ENCODE data around the gene ACOT8. TPM values are rescaled to one million over a fixed set of nuclear protein-coding genes. Genes with fewer than 3 reads are reported as not detected.
"Not testable (repeated sequence)": the region's sequence is repeated elsewhere in the genome, so short reads cannot be mapped to it uniquely, and the experiment has no call there.

The ACOT8 gene
- total and polyA plus RNA-seq, 10 of the 15 experiments (the other 5 are each of a cell fraction or from before 2014, with no cell fraction given), result 5.1 to 47.9 (median 31.8) TPM

DNA sequence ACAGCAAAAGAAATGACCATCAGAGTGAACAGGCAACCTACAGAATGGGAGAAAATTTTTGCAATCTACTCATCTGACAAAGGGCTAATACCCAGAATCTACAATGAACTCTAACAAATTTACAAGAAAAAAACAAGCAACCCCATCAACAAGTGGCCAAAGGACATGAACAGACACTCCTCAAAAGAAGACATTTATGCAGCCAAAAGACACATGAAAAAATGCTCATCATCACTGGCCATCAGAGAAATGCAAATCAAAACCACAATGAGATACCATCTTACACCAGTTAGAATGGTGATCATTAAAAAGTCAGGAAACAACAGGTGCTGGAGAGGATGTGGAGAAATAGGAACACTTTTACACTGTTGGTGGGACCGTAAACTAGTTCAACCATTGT is 59.7 kb downstream of the ACOT8 start:
- in situ Hi-C loops (cut with MboI); H4K20me1 ChIP-seq (ENCODE audit: control insufficient read depth, insufficient read depth); FAIRE-seq; DNase-seq (ENCODE audit: low read depth, low spot score); POLR2A ChIA-PET; H3K4me1 ChIP-seq (ENCODE audit: control insufficient read depth, insufficient read depth, low read length); BruUV-seq (replicated peaks); RAD21 ChIA-PET (ENCODE audit: unreplicated experiment); H3K4me3 ChIP-seq; H3K27me3 ChIP-seq (replicated peaks in 1 of 2; ENCODE audit: control insufficient read depth in 2 of 2, insufficient read depth in 2 of 2, low read length in 1 of 2); H3K9ac ChIP-seq (ENCODE audit: control insufficient read depth, insufficient read depth, low read length); H3K36me3 ChIP-seq (ENCODE audit: control insufficient read depth in 2 of 2, insufficient read depth in 2 of 2, low read length in 1 of 2); SMC1A ChIA-PET (ENCODE audit: uncharacterized antibody, unreplicated experiment); H3K9me3 ChIP-seq (replicated peaks; ENCODE audit: control insufficient read depth, insufficient read depth, low read length); ATAC-seq; H3K4me2 ChIP-seq (ENCODE audit: control insufficient read depth, insufficient read depth); H3K27ac ChIP-seq (ENCODE audit: control insufficient read depth, insufficient read depth); intact Hi-C loops (cut with micrococcal nuclease; ENCODE audit: unreplicated experiment); H2AFZ ChIP-seq (ENCODE audit: control insufficient read depth, low read depth, low read length); H3K79me2 ChIP-seq (ENCODE audit: control insufficient read depth, insufficient read depth, low read length): not testable (repeated sequence)
- WGBS (ENCODE audit: insufficient coverage, insufficient replicate concordance, low lambda C conversion rate, missing lambda C conversion rate), result no CpG with 5 or more reads among the region's 1 CpG
- CTCF ChIA-PET, result interaction anchor here (5.0 kb wide), 1 partner anchor 173 kb away, joined by 64 read pairs; no protein-coding TSS in a partner anchor

DNA sequence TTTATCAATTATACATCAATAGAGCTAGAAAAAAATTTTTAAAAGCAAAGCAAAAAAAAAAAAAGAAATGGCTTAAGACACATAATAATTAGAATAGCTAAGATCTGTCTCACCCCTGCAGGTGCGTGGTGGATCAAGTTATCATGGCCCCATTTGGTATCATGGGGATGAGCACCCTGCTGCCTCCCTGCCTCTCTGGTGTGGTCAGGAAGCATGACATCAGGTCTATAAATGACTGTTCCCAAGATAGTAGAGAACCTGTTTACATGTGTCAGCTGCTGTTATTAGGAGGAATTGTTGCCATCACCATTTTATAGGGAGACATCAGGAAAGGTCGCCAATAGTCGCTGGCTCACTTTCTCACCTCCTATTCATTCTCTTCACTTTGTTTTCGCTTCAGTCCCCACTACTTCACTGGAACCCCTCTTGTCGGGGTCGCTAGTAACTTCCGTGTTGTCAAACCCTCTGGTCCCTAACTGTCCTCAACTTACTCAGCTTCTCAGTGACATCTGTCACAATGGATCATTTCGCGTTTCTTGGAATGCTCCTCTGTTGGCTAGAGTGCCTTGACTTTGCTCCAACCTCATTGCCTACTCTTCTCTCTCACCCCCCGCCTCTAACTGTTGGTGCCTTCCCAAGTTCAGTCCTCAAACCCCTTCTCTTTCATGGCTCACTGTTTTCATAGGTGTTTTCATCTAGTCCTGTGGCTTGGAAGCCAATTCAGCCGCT is 60.7 kb downstream of the ACOT8 start:
- ChIA-PET RAD21 (ENCODE audit: unreplicated experiment) (no interaction called here), CTCF (interaction anchor here (0.7 to 1.6 kb wide), 5 partner anchors 11 to 217 kb away, joined by 3 to 5 read pairs (median 4); no protein-coding TSS in a partner anchor), SMC1A (ENCODE audit: uncharacterized antibody, unreplicated experiment) (interaction anchor here (0.9 to 2.2 kb wide), 2 partner anchors 45 to 165 kb away, joined by 3 to 6 read pairs; no protein-coding TSS in a partner anchor), POLR2A (interaction anchor here (0.7 to 0.9 kb wide), 2 partner anchors 137 to 138 kb away, joined by 3 read pairs; partner anchors contain the start of gene PCIF1)
- in situ Hi-C loops (cut with MboI) (no loop called here), intact Hi-C loops (cut with micrococcal nuclease; ENCODE audit: unreplicated experiment) (no loop called here)
- Histone ChIP-seq H3K4me2 (ENCODE audit: control insufficient read depth, insufficient read depth) (no peak overlapping the region), H3K36me3 (ENCODE audit: control insufficient read depth in 2 of 2, insufficient read depth in 2 of 2, low read length in 1 of 2) (peaks cover 2 to 7% of the 10 kb centered on the region in 2 experiments; a peak in 3 of 4 replicates), H3K79me2 (ENCODE audit: control insufficient read depth, insufficient read depth, low read length) (peaks cover 14% of the 10 kb centered on the region), H3K9me3 (replicated peaks; ENCODE audit: control insufficient read depth, insufficient read depth, low read length) (no peaks in the 10 kb centered on the region), H3K27ac (ENCODE audit: control insufficient read depth, insufficient read depth) (no peak overlapping the region), H2AFZ (ENCODE audit: control insufficient read depth, low read depth, low read length) (no peak overlapping the region), H3K4me3 (no peak overlapping the region), H3K9ac (ENCODE audit: control insufficient read depth, insufficient read depth, low read length) (no peak overlapping the region), H4K20me1 (ENCODE audit: control insufficient read depth, insufficient read depth) (no peaks in the 10 kb centered on the region), H3K27me3 (replicated peaks in 1 of 2; ENCODE audit: control insufficient read depth in 2 of 2, insufficient read depth in 2 of 2, low read length in 1 of 2) (no peaks in the 10 kb centered on the region), H3K4me1 (ENCODE audit: control insufficient read depth, insufficient read depth, low read length) (0 out of 2 replicates have a peak, but pooled peaks cover 5% of the 10 kb centered on the region)
- WGBS (ENCODE audit: insufficient coverage, insufficient replicate concordance, low lambda C conversion rate, missing lambda C conversion rate), result 95% methylated on average over 11 of the region's 11 CpGs
- DNase-seq (ENCODE audit: low read depth, low spot score), result no peak
- TF ChIP-seq, protein P1, sequence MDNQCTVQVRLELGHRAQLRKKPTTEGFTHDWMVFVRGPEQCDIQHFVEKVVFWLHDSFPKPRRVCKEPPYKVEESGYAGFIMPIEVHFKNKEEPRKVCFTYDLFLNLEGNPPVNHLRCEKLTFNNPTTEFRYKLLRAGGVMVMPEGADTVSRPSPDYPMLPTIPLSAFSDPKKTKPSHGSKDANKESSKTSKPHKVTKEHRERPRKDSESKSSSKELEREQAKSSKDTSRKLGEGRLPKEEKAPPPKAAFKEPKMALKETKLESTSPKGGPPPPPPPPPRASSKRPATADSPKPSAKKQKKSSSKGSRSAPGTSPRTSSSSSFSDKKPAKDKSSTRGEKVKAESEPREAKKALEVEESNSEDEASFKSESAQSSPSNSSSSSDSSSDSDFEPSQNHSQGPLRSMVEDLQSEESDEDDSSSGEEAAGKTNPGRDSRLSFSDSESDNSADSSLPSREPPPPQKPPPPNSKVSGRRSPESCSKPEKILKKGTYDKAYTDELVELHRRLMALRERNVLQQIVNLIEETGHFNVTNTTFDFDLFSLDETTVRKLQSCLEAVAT (IDR thresholded peaks at IDR 0.05), result no peak
- TF ChIP-seq, protein P2, sequence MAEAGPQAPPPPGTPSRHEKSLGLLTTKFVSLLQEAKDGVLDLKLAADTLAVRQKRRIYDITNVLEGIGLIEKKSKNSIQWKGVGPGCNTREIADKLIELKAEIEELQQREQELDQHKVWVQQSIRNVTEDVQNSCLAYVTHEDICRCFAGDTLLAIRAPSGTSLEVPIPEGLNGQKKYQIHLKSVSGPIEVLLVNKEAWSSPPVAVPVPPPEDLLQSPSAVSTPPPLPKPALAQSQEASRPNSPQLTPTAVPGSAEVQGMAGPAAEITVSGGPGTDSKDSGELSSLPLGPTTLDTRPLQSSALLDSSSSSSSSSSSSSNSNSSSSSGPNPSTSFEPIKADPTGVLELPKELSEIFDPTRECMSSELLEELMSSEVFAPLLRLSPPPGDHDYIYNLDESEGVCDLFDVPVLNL (IDR thresholded peaks at IDR 0.05; ENCODE audit: low read depth, low read length), result no peak
- TF ChIP-seq ZNF622 (IDR thresholded peaks at IDR 0.05) (no peak), SMAD5 (IDR thresholded peaks at IDR 0.05; ENCODE audit: low read depth) (no peak), JUND (IDR thresholded peaks at IDR 0.05; ENCODE audit: low read depth, low read length) (no peak), NR2F1 (conservative IDR thresholded peaks at IDR 0.05) (no peak), HDGF (IDR thresholded peaks at IDR 0.05) (no peak)
- TF ChIP-seq, protein P3, sequence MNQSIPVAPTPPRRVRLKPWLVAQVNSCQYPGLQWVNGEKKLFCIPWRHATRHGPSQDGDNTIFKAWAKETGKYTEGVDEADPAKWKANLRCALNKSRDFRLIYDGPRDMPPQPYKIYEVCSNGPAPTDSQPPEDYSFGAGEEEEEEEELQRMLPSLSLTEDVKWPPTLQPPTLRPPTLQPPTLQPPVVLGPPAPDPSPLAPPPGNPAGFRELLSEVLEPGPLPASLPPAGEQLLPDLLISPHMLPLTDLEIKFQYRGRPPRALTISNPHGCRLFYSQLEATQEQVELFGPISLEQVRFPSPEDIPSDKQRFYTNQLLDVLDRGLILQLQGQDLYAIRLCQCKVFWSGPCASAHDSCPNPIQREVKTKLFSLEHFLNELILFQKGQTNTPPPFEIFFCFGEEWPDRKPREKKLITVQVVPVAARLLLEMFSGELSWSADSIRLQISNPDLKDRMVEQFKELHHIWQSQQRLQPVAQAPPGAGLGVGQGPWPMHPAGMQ (IDR thresholded peaks at IDR 0.05; ENCODE audit: borderline replicate concordance), result no peak
- FAIRE-seq, result no peak
- no TSS peak for BruUV-seq (replicated peaks)
- no peak for ATAC-seq

Measured in GM12878 (cell line).